Mesendoderm (in vitro differentiated cells): ENCODE data around the gene TXNRD2.

ENCODE experiments used
- DNase-seq: peaks from one replicate; pipeline ENCODE4 v3.0.0; 2013
- H2AK5ac ChIP-seq: 2 replicates; pipeline ENCODE4 v1.6.1; 2013; ENCODE audit warnings: low read length, inconsistent platforms
- H2BK120ac ChIP-seq: 2 replicates; pipeline ENCODE4 v1.6.1; 2013; ENCODE audit warnings: low read depth, mild to moderate bottlenecking, low read length, moderate library complexity, mixed read lengths
- H2BK15ac ChIP-seq: replicated peaks from 2 replicates; pipeline ENCODE4 v1.6.1; 2013; ENCODE audit warnings: low read depth, mild to moderate bottlenecking, moderate library complexity
- H2BK5ac ChIP-seq: 2 replicates; pipeline ENCODE4 v1.6.1; 2013; ENCODE audit warnings: low read length, inconsistent platforms
- H3K18ac ChIP-seq: 2 replicates; pipeline ENCODE4 v1.6.1; 2013; ENCODE audit warnings: mild to moderate bottlenecking, low read length, mixed read lengths
- H3K23ac ChIP-seq: one replicate; pipeline ENCODE4 v1.6.1; 2013; ENCODE audit warnings: low read length
- H3K27ac ChIP-seq: 2 replicates; pipeline ENCODE4 v1.5.1; 2013; ENCODE audit warnings: low read depth, mild to moderate bottlenecking, inconsistent platforms, low read length, moderate library complexity
- H3K27me3 ChIP-seq: 2 replicates; pipeline ENCODE4 v1.6.1; 2013; ENCODE audit warnings: low read length, control low read depth, mild to moderate bottlenecking, inconsistent platforms; ENCODE audit not compliant: insufficient read depth, poor library complexity
- H3K36me3 ChIP-seq: 2 replicates; pipeline ENCODE4 v1.6.1; 2013; ENCODE audit warnings: low read length, inconsistent platforms; ENCODE audit not compliant: control insufficient read depth, insufficient read depth
- H3K4ac ChIP-seq: one replicate; pipeline ENCODE4 v1.6.1; 2013; ENCODE audit warnings: low read depth, mild to moderate bottlenecking, low read length, moderate library complexity
- H3K4me1 ChIP-seq: 2 replicates; pipeline ENCODE4 v1.6.1; 2013; ENCODE audit warnings: low read depth, low read length, inconsistent platforms; ENCODE audit not compliant: control insufficient read depth
- H3K4me2 ChIP-seq: 2 replicates; pipeline ENCODE4 v1.6.1; 2013; ENCODE audit warnings: low read length
- H3K4me3 ChIP-seq: 2 replicates; pipeline ENCODE4 v1.5.1; 2013; ENCODE audit warnings: mild to moderate bottlenecking, low read length
- H3K56ac ChIP-seq: one replicate; pipeline ENCODE4 v1.6.1; 2013; ENCODE audit warnings: low read length
- H3K79me1 ChIP-seq: 2 replicates; pipeline ENCODE4 v1.6.1; 2013; ENCODE audit warnings: low read length, inconsistent platforms
- H3K79me2 ChIP-seq: 2 replicates; pipeline ENCODE4 v1.6.1; 2013; ENCODE audit warnings: mild to moderate bottlenecking, low read length; ENCODE audit not compliant: control insufficient read depth, insufficient read depth
- H3K9ac ChIP-seq: 2 replicates; pipeline ENCODE4 v1.6.1; 2013; ENCODE audit warnings: low read length, inconsistent platforms
- H4K5ac ChIP-seq: one replicate; pipeline ENCODE4 v1.6.1; 2013; ENCODE audit warnings: low read length
- H4K8ac ChIP-seq: one replicate; pipeline ENCODE4 v1.6.1; 2013; ENCODE audit warnings: low read depth, mild to moderate bottlenecking, control low read depth, low read length, moderate library complexity
- WGBS: extraction: QIAGEN DNeasy Blood & Tissue Kit; methylation state at CpG from one replicate; pipeline ENCODE4 v1.1.7; 2013; ENCODE audit warnings: low lambda C conversion rate, missing lambda C conversion rate; ENCODE audit not compliant: insufficient coverage; ENCODE audit errors: extremely low coverage; 5-methylcytosine and 5-hydroxymethylcytosine counted together

TXNRD2 gene

GRCh38 chr22:19872779-19873137 is 68.9 kb downstream of the TXNRD2 start:
- H4K5ac ChIP-seq, result no peak overlapping the region
- H3K4me3 ChIP-seq, result no peak overlapping the region
- H3K36me3 ChIP-seq, result no peaks in the 10 kb centered on the region
- no peak for DNase-seq
- no peak overlapping the region for H3K56ac ChIP-seq
- H3K79me1 ChIP-seq, result no peaks in the 10 kb centered on the region
- no peaks in the 10 kb centered on the region for H3K4me1 ChIP-seq
- no peak overlapping the region for H2BK5ac ChIP-seq
- no peak overlapping the region for H3K23ac ChIP-seq
- no peak overlapping the region for H3K4ac ChIP-seq
- no peaks in the 10 kb centered on the region for H3K79me2 ChIP-seq
- no peak overlapping the region for H3K4me2 ChIP-seq
- no peak overlapping the region for H2BK120ac ChIP-seq
- no CpG with 5 or more reads among the region's 7 CpGs for WGBS
- no peak overlapping the region for H2BK15ac ChIP-seq
- no peak overlapping the region for H3K18ac ChIP-seq
- H3K27ac ChIP-seq, result no peak overlapping the region
- H4K8ac ChIP-seq, result no peak overlapping the region
- H2AK5ac ChIP-seq, result no peak overlapping the region
- no peaks in the 10 kb centered on the region for H3K27me3 ChIP-seq
- H3K9ac ChIP-seq, result no peak overlapping the region

GRCh38 chr22:19871845-19872778 is 69.5 kb downstream of the TXNRD2 start:
- no peak for DNase-seq

GRCh38 chr22:19871023-19871844 is 70.4 kb downstream of the TXNRD2 start:
- no peak overlapping the region for H2BK5ac ChIP-seq
- WGBS, result no CpG with 5 or more reads among the region's 19 CpGs
- H3K27ac ChIP-seq, result no peak overlapping the region
- DNase-seq, result no peak
- no peak overlapping the region for H3K9ac ChIP-seq
- H2AK5ac ChIP-seq, result no peak overlapping the region
- H3K4me2 ChIP-seq, result no peak overlapping the region
- H3K4ac ChIP-seq, result no peak overlapping the region
- no peaks in the 10 kb centered on the region for H3K27me3 ChIP-seq
- H2BK120ac ChIP-seq, result no peak overlapping the region
- H3K4me1 ChIP-seq, result no peaks in the 10 kb centered on the region
- no peaks in the 10 kb centered on the region for H3K36me3 ChIP-seq
- no peak overlapping the region for H3K4me3 ChIP-seq
- no peak overlapping the region for H3K23ac ChIP-seq
- no peak overlapping the region for H3K56ac ChIP-seq
- no peaks in the 10 kb centered on the region for H3K79me2 ChIP-seq
- no peak overlapping the region for H4K5ac ChIP-seq
- H2BK15ac ChIP-seq, result no peak overlapping the region
- no peak overlapping the region for H4K8ac ChIP-seq
- no peaks in the 10 kb centered on the region for H3K79me1 ChIP-seq
- H3K18ac ChIP-seq, result no peak overlapping the region

More at GRCh38 chr22:19871845-19872778, 69.5 kb downstream of the TXNRD2 start:
- H2BK5ac ChIP-seq, result no peak overlapping the region
- H3K23ac ChIP-seq, result no peak overlapping the region
- H3K27ac ChIP-seq, result no peak overlapping the region
- no peak overlapping the region for H3K9ac ChIP-seq
- WGBS, result no CpG with 5 or more reads among the region's 16 CpGs
- H3K4me3 ChIP-seq, result no peak overlapping the region
- no peaks in the 10 kb centered on the region for H3K79me2 ChIP-seq
- no peaks in the 10 kb centered on the region for H3K27me3 ChIP-seq
- H4K5ac ChIP-seq, result no peak overlapping the region
- no peaks in the 10 kb centered on the region for H3K4me1 ChIP-seq
- no peak overlapping the region for H3K4ac ChIP-seq
- no peak overlapping the region for H2BK15ac ChIP-seq
- no peak overlapping the region for H2AK5ac ChIP-seq
- H3K56ac ChIP-seq, result no peak overlapping the region
- H3K4me2 ChIP-seq, result no peak overlapping the region
- H3K79me1 ChIP-seq, result no peaks in the 10 kb centered on the region
- no peak overlapping the region for H2BK120ac ChIP-seq
- no peaks in the 10 kb centered on the region for H3K36me3 ChIP-seq
- H3K18ac ChIP-seq, result no peak overlapping the region
- H4K8ac ChIP-seq, result no peak overlapping the region

- no peak overlapping the region for H3K56ac ChIP-seq
- H3K27me3 ChIP-seq, result no peaks in the 10 kb centered on the region
- DNase-seq, result no peak
- no peaks in the 10 kb centered on the region for H3K4me1 ChIP-seq
- no CpG with 5 or more reads among the region's 30 CpGs for WGBS
- no peak overlapping the region for H2BK5ac ChIP-seq
- no peak overlapping the region for H3K23ac ChIP-seq
- no peaks in the 10 kb centered on the region for H3K36me3 ChIP-seq
- H3K4me3 ChIP-seq, result no peak overlapping the region
- no peak overlapping the region for H4K5ac ChIP-seq
- no peak overlapping the region for H3K9ac ChIP-seq
- no peaks in the 10 kb centered on the region for H3K79me2 ChIP-seq
- H3K4ac ChIP-seq, result no peak overlapping the region
- no peak overlapping the region for H2BK15ac ChIP-seq
- H2BK120ac ChIP-seq, result no peak overlapping the region
- H3K18ac ChIP-seq, result no peak overlapping the region
- no peak overlapping the region for H3K4me2 ChIP-seq
- H3K27ac ChIP-seq, result no peak overlapping the region
- H3K79me1 ChIP-seq, result no peaks in the 10 kb centered on the region
- no peak overlapping the region for H4K8ac ChIP-seq
- no peak overlapping the region for H2AK5ac ChIP-seq
Observed at GRCh38 chr22:19870153-19871022, 71.2 kb downstream of the TXNRD2 start.

GRCh38 chr22:19869497-19870152 is 72.0 kb downstream of the TXNRD2 start:
- Histone ChIP-seq H2BK5ac (no peak overlapping the region), H3K56ac (no peak overlapping the region), H3K9ac (no peak overlapping the region), H3K4ac (no peak overlapping the region), H2BK120ac (no peak overlapping the region), H3K23ac (no peak overlapping the region), H2AK5ac (no peak overlapping the region), H3K27ac (no peak overlapping the region), H3K4me3 (no peak overlapping the region), H2BK15ac (no peak overlapping the region), H3K4me1 (no peaks in the 10 kb centered on the region), H3K36me3 (no peaks in the 10 kb centered on the region), H3K4me2 (no peak overlapping the region), H3K79me1 (no peaks in the 10 kb centered on the region), H4K8ac (no peak overlapping the region), H3K79me2 (no peaks in the 10 kb centered on the region), H3K27me3 (no peaks in the 10 kb centered on the region), H3K18ac (no peak overlapping the region), H4K5ac (no peak overlapping the region)
- WGBS, result no CpG with 5 or more reads among the region's 12 CpGs
- no peak for DNase-seq
